Mesendoderm (in vitro differentiated cells): ENCODE results near the gene SKA3.
"Not testable (repeated sequence)": the region's sequence is repeated elsewhere in the genome, so short reads cannot be mapped to it uniquely, and the experiment has no call there.

ENCODE experiments used
- DNase-seq: peaks from one replicate; pipeline ENCODE4 v3.0.0; 2013
- H2AK5ac ChIP-seq: 2 replicates; pipeline ENCODE4 v1.6.1; 2013; ENCODE audit warnings: low read length, inconsistent platforms
- H2BK120ac ChIP-seq: 2 replicates; pipeline ENCODE4 v1.6.1; 2013; ENCODE audit warnings: low read depth, mild to moderate bottlenecking, low read length, moderate library complexity, mixed read lengths
- H2BK15ac ChIP-seq: replicated peaks from 2 replicates; pipeline ENCODE4 v1.6.1; 2013; ENCODE audit warnings: low read depth, mild to moderate bottlenecking, moderate library complexity
- H2BK5ac ChIP-seq: 2 replicates; pipeline ENCODE4 v1.6.1; 2013; ENCODE audit warnings: low read length, inconsistent platforms
- H3K18ac ChIP-seq: 2 replicates; pipeline ENCODE4 v1.6.1; 2013; ENCODE audit warnings: mild to moderate bottlenecking, low read length, mixed read lengths
- H3K23ac ChIP-seq: one replicate; pipeline ENCODE4 v1.6.1; 2013; ENCODE audit warnings: low read length
- H3K27ac ChIP-seq: 2 replicates; pipeline ENCODE4 v1.5.1; 2013; ENCODE audit warnings: low read depth, mild to moderate bottlenecking, inconsistent platforms, low read length, moderate library complexity
- H3K27me3 ChIP-seq: 2 replicates; pipeline ENCODE4 v1.6.1; 2013; ENCODE audit warnings: low read length, control low read depth, mild to moderate bottlenecking, inconsistent platforms; ENCODE audit not compliant: insufficient read depth, poor library complexity
- H3K36me3 ChIP-seq: 2 replicates; pipeline ENCODE4 v1.6.1; 2013; ENCODE audit warnings: low read length, inconsistent platforms; ENCODE audit not compliant: control insufficient read depth, insufficient read depth
- H3K4ac ChIP-seq: one replicate; pipeline ENCODE4 v1.6.1; 2013; ENCODE audit warnings: low read depth, mild to moderate bottlenecking, low read length, moderate library complexity
- H3K4me1 ChIP-seq: 2 replicates; pipeline ENCODE4 v1.6.1; 2013; ENCODE audit warnings: low read depth, low read length, inconsistent platforms; ENCODE audit not compliant: control insufficient read depth
- H3K4me2 ChIP-seq: 2 replicates; pipeline ENCODE4 v1.6.1; 2013; ENCODE audit warnings: low read length
- H3K4me3 ChIP-seq: 2 replicates; pipeline ENCODE4 v1.5.1; 2013; ENCODE audit warnings: mild to moderate bottlenecking, low read length
- H3K56ac ChIP-seq: one replicate; pipeline ENCODE4 v1.6.1; 2013; ENCODE audit warnings: low read length
- H3K79me1 ChIP-seq: 2 replicates; pipeline ENCODE4 v1.6.1; 2013; ENCODE audit warnings: low read length, inconsistent platforms
- H3K79me2 ChIP-seq: 2 replicates; pipeline ENCODE4 v1.6.1; 2013; ENCODE audit warnings: mild to moderate bottlenecking, low read length; ENCODE audit not compliant: control insufficient read depth, insufficient read depth
- H3K9ac ChIP-seq: 2 replicates; pipeline ENCODE4 v1.6.1; 2013; ENCODE audit warnings: low read length, inconsistent platforms
- H4K5ac ChIP-seq: one replicate; pipeline ENCODE4 v1.6.1; 2013; ENCODE audit warnings: low read length
- H4K8ac ChIP-seq: one replicate; pipeline ENCODE4 v1.6.1; 2013; ENCODE audit warnings: low read depth, mild to moderate bottlenecking, control low read depth, low read length, moderate library complexity
- WGBS: extraction: QIAGEN DNeasy Blood & Tissue Kit; methylation state at CpG from one replicate; pipeline ENCODE4 v1.1.7; 2013; ENCODE audit warnings: low lambda C conversion rate, missing lambda C conversion rate; ENCODE audit not compliant: insufficient coverage; ENCODE audit errors: extremely low coverage; 5-methylcytosine and 5-hydroxymethylcytosine counted together

SKA3 gene

GRCh38 chr13:21165606-21166005 lies 10.7 kb downstream of the SKA3 start:
- H3K23ac ChIP-seq, H2AK5ac ChIP-seq, H3K9ac ChIP-seq, H2BK120ac ChIP-seq, H3K18ac ChIP-seq, H3K36me3 ChIP-seq, H4K5ac ChIP-seq, H3K56ac ChIP-seq, DNase-seq, H3K27me3 ChIP-seq, H2BK15ac ChIP-seq, H3K4me2 ChIP-seq, H4K8ac ChIP-seq, H3K4me1 ChIP-seq, H3K27ac ChIP-seq, H3K4ac ChIP-seq, H2BK5ac ChIP-seq, H3K4me3 ChIP-seq, H3K79me1 ChIP-seq, H3K79me2 ChIP-seq: not testable (repeated sequence)
- no CpG with 5 or more reads among the region's 4 CpGs for WGBS

- Histone ChIP-seq H3K23ac (no peak overlapping the region), H3K36me3 (peaks cover 3% of the 10 kb centered on the region), H3K4ac (no peak overlapping the region), H3K4me2 (no peak overlapping the region), H3K27ac (no peak overlapping the region), H3K4me3 (no peak overlapping the region), H4K8ac (no peak overlapping the region), H3K56ac (no peak overlapping the region), H3K79me2 (no peaks in the 10 kb centered on the region), H3K4me1 (no peaks in the 10 kb centered on the region), H2BK5ac (no peak overlapping the region), H3K27me3 (no peaks in the 10 kb centered on the region), H2BK15ac (no peak overlapping the region), H3K79me1 (peaks cover 2% of the 10 kb centered on the region), H2AK5ac (no peak overlapping the region), H3K9ac (no peak overlapping the region), H3K18ac (no peak overlapping the region), H2BK120ac (no peak overlapping the region), H4K5ac (no peak overlapping the region)
- 100% methylated on average over 1 of the region's 4 CpGs for WGBS
- DNase-seq = no peak
Observed at GRCh38 chr13:21164631-21165030, 11.7 kb downstream of the SKA3 start.

DNA sequence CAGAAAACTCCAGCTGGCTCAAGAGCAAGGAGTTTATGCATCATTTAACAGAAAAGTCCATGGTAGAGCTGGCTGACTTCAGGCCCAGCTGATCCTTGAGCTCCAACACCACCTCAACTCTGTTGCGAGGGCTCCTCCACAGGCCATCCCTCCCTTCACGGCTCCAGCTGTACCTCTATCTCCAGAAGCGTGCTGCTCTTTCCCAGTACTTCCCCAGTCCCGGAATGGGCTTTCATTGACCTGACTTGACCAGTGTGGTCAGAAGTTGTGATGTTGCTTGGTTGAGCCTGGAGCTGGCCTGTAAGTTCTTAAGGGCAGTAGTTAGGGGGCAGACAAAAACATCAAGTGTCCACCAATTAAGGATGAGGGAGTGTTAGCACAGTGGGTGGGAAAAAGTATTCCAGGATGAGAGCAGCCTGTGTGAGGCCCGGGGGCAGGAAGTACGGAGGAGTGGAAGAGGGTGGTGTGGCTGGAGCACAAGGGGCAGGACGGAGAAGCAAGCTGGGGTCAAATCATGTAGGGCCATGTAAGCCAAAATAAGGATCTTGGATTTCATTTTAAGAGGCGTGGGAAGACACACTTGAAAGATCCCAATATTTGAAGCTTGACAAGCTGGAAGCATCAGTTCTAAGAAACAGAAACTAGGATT lies 24.0 kb downstream of the SKA3 start:
- H3K27ac ChIP-seq = no peak overlapping the region
- no peak overlapping the region for H4K5ac ChIP-seq
- H2BK15ac ChIP-seq = no peak overlapping the region
- WGBS = no CpG with 5 or more reads among the region's 8 CpGs
- H3K4me2 ChIP-seq = no peak overlapping the region
- H2AK5ac ChIP-seq = no peak overlapping the region
- H3K4ac ChIP-seq = no peak overlapping the region
- H3K23ac ChIP-seq = no peak overlapping the region
- H3K79me1 ChIP-seq = no peaks in the 10 kb centered on the region
- no peak overlapping the region for H4K8ac ChIP-seq
- no peaks in the 10 kb centered on the region for H3K79me2 ChIP-seq
- no peak overlapping the region for H2BK5ac ChIP-seq
- H3K9ac ChIP-seq = no peak overlapping the region
- no peak overlapping the region for H3K18ac ChIP-seq
- H3K4me1 ChIP-seq = no peaks in the 10 kb centered on the region
- no peak overlapping the region for H3K4me3 ChIP-seq
- no peak overlapping the region for H3K56ac ChIP-seq
- peaks cover 2% of the 10 kb centered on the region for H3K36me3 ChIP-seq
- DNase-seq = peak; percentile 18
- H3K27me3 ChIP-seq = no peaks in the 10 kb centered on the region
- no peak overlapping the region for H2BK120ac ChIP-seq

DNA sequence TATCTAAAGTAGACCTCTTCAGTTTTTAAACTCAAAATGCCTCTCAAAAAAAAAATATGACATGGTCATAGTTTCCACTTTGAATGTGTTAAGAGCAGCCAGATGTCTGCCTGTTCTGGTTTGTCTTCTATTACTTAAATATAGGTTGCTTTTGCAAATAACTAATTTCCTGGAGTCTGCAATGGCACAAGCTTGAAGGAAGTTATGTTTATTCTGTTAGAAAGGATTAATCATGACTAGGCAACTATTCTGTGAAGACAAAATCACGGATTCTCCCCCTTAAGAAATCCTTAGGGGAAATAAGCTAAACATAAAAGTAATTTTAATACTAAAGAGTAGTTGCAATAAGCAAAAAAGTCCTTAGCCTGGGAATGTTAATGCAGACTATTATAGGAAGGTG lies 26.3 kb downstream of the SKA3 start:
- Histone ChIP-seq H3K27me3 (no peaks in the 10 kb centered on the region), H3K23ac (no peak overlapping the region), H3K27ac (no peak overlapping the region), H3K79me1 (no peaks in the 10 kb centered on the region), H2BK15ac (no peak overlapping the region), H3K18ac (no peak overlapping the region), H3K4me2 (no peak overlapping the region), H4K5ac (no peak overlapping the region), H2BK5ac (no peak overlapping the region), H2BK120ac (no peak overlapping the region), H3K9ac (no peak overlapping the region), H3K4me1 (no peaks in the 10 kb centered on the region), H3K79me2 (no peaks in the 10 kb centered on the region), H4K8ac (no peak overlapping the region), H3K4me3 (no peak overlapping the region), H3K56ac (no peak overlapping the region), H3K4ac (no peak overlapping the region), H3K36me3 (peaks cover 2% of the 10 kb centered on the region), H2AK5ac (no peak overlapping the region)
- no peak for DNase-seq
- no CpG with 5 or more reads among the region's 1 CpG for WGBS

- Histone ChIP-seq H2BK5ac (no peak overlapping the region), H3K4me2 (no peak overlapping the region), H3K27me3 (no peaks in the 10 kb centered on the region), H4K5ac (no peak overlapping the region), H3K79me2 (peaks cover under 1% of the 10 kb centered on the region), H3K23ac (no peak overlapping the region), H3K18ac (no peak overlapping the region), H3K79me1 (peaks cover under 1% of the 10 kb centered on the region), H2BK15ac (no peak overlapping the region), H2BK120ac (no peak overlapping the region), H3K56ac (no peak overlapping the region), H3K9ac (no peak overlapping the region), H3K4me3 (no peak overlapping the region), H3K36me3 (peaks cover 2% of the 10 kb centered on the region), H3K27ac (no peak overlapping the region), H3K4ac (no peak overlapping the region), H4K8ac (no peak overlapping the region), H2AK5ac (no peak overlapping the region), H3K4me1 (no peaks in the 10 kb centered on the region)
- no peak for DNase-seq
- no CpG with 5 or more reads among the region's 1 CpG for WGBS
Observed at GRCh38 chr13:21149568-21149967, 26.8 kb downstream of the SKA3 start.
